ENCODE measurements around the gene RTN4IP1.
"Not testable (repeated sequence)": the region's sequence is repeated elsewhere in the genome, so short reads cannot be mapped to it uniquely, and the experiment has no call there.

RTN4IP1 gene

GRCh38 chr6:106629103-106629858 is at the start of gene RTN4IP1, which contains the start of gene QRSL1:
Gene RTN4IP1, minus strand, starts transcription at chr6:106629498. Its CDS starts 477 bp downstream, at chr6:106629021.
Gene QRSL1, plus strand, starts transcription at chr6:106629578. Its CDS starts 104 bp downstream, at chr6:106629682.
- peak; percentile 97 for DNase-seq

GRCh38 chr6:106677282-106677681 is 48.0 kb upstream of the RTN4IP1 start:
- DNase-seq: no peak

GRCh38 chr6:106674541-106675229 is 45.4 kb upstream of the RTN4IP1 start:
- no peak for DNase-seq

GRCh38 chr6:106671651-106672050 is 42.4 kb upstream of the RTN4IP1 start:
- no peak for DNase-seq

GRCh38 chr6:106670236-106670635 is 40.9 kb upstream of the RTN4IP1 start:
- DNase-seq: no peak

GRCh38 chr6:106667022-106667402 is 37.7 kb upstream of the RTN4IP1 start:
- no peak for DNase-seq

GRCh38 chr6:106666282-106667021 is 37.2 kb upstream of the RTN4IP1 start:
- no peak for DNase-seq

GRCh38 chr6:106662458-106662857 is 33.2 kb upstream of the RTN4IP1 start:
- no peak for DNase-seq

GRCh38 chr6:106659859-106660258 is 30.6 kb upstream of the RTN4IP1 start:
- DNase-seq: no peak

- DNase-seq: no peak
Observed at GRCh38 chr6:106658469-106658868, 29.2 kb upstream of the RTN4IP1 start.

- DNase-seq: no peak
Observed at GRCh38 chr6:106648651-106649308, 19.5 kb upstream of the RTN4IP1 start.

- no peak for DNase-seq
Observed at GRCh38 chr6:106643061-106643460, 13.8 kb upstream of the RTN4IP1 start.

GRCh38 chr6:106642476-106642875 is 13.2 kb upstream of the RTN4IP1 start:
- DNase-seq: no peak

- DNase-seq: no peak
Observed at GRCh38 chr6:106639812-106640211, 10.5 kb upstream of the RTN4IP1 start.

GRCh38 chr6:106637717-106638341 is 8.5 kb upstream of the RTN4IP1 start:
- DNase-seq: no peak

- no peak for DNase-seq
Observed at GRCh38 chr6:106637051-106637716, 7.9 kb upstream of the RTN4IP1 start.

- DNase-seq: no peak
Observed at GRCh38 chr6:106634565-106634964, 5.3 kb upstream of the RTN4IP1 start.

GRCh38 chr6:106631346-106631745 is 2.0 kb upstream of the RTN4IP1 start:
- no peak for DNase-seq

- no peak for DNase-seq
Observed at GRCh38 chr6:106630366-106630765, 1.1 kb upstream of the RTN4IP1 start.

GRCh38 chr6:106629859-106630163 is 513 bp upstream of the RTN4IP1 start:
- peak; percentile 64 for DNase-seq

- DNase-seq: no peak
Observed at GRCh38 chr6:106628658-106629102, 618 bp downstream of the RTN4IP1 start.

- DNase-seq: not testable (repeated sequence)
Observed at GRCh38 chr6:106627760-106628159, 1.5 kb downstream of the RTN4IP1 start.
